ENCODE results near the gene ONECUT3.

Gene ONECUT3

DNA sequence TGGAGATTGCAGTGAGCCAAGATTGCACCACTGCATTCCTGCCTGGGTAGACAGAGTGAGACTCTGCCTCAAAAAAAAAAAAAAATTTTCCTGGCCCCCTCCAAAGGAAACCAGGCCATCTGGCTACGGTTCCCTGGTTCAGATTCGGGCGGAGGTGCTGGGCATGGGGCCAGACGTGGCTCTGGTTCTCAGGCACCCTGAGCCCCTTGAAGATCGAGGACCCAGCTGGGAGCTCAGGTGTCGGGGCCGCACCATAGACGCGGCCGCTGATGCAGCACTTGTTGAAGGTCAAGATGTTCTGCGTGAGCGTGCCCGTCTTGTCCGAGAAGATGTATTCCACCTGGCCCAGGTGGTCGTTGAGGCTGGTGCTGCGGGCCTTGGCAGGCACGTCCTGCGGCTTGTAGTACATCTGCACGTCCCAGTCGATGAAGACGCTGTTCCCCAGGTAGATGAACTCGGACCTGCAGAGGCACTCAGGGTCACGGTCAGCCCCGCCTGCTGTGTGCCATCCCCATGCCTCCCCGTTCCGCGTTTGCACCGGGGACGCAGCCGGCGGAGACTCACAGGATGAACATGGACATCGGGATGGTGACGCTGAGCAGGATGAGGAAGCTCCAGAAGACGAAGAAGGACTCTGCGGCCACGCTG, 46.5 kb downstream of the ONECUT3 start:
- no peak for DNase-seq

- no peak for DNase-seq
Observed at GRCh38 chr19:1804858-1805257, 51.6 kb downstream of the ONECUT3 start.

DNA sequence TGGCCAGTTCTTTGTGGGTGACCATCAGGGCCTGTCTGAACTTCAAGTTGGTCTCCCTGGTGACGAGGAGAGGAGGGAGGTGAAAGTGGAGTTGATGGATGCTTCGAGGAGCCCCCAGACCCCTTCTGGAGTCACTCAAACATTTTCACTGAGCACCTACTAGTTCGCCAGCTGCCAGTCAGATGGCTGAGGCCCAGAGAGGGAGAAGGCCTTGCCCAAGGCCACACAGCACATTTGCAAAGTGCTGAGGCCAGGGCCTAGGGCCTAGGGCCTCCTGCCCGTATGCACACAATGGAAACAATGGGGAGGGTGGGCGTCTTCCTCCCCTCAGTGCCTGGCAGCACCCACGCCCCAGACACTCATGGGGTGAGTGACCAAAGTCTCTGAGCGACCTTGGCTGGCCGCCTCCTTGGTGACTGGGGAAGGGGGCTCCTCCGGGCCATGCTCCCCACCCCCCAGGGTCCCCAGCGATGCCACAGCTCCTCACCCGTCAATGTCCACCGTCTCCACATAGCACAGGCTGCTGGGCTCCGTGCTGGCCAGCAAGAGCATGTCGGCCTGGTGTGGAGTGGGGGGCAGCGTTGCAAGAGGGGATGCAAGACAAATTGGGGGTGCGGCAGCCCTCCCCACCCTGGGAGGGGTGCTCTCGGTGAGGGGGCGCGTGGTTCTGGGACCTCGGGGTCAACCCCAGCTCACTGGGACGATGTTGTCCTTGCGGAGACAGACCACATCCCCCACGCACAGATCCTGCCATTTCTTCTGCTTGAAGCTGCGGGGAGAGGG, 52.3 kb downstream of the ONECUT3 start:
- DNase-seq, result no peak

GRCh38 chr19:1806184-1807029, 53.1 kb downstream of the ONECUT3 start:
- DNase-seq, result no peak

DNA sequence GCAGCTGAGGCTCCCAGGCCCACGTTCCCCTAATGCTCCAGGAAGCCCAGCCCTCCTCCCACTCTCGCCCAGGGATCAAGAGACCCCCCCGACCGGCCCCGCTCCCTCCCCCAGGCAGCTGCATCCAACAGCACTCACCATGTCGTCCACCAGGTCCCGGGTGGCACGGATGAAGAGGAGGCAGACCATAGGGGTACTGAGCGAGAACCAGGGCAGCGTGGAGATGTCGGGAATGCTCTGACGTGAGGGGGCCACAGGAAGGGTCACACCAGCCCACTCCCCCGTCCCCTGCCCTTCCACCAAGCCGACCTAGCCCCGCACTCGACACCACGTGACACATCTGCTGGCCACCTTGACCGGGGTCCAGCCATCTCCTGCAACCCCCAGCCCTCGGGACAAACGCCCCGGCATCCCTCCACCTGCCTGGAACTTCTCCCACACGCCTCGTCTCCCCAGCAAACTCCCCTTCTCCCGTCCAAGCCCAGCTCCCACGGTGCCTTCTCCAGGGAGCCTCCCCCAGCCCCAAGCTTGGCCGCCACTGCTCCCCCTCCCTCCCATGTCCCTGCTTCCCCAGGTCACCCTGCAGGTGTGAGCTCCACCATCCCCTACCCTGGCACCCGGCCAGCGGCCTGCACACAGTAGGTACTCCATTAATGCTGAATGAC, 53.9 kb downstream of the ONECUT3 start:
- no peak for DNase-seq

GRCh38 chr19:1807695-1808394, 54.5 kb downstream of the ONECUT3 start:
- DNase-seq, result no peak

GRCh38 chr19:1808395-1808731, 55.1 kb downstream of the ONECUT3 start:
- no peak for DNase-seq

GRCh38 chr19:1809678-1810077, 56.4 kb downstream of the ONECUT3 start:
- DNase-seq, result no peak

GRCh38 chr19:1810439-1811160, 57.3 kb downstream of the ONECUT3 start:
- no peak for DNase-seq

DNA sequence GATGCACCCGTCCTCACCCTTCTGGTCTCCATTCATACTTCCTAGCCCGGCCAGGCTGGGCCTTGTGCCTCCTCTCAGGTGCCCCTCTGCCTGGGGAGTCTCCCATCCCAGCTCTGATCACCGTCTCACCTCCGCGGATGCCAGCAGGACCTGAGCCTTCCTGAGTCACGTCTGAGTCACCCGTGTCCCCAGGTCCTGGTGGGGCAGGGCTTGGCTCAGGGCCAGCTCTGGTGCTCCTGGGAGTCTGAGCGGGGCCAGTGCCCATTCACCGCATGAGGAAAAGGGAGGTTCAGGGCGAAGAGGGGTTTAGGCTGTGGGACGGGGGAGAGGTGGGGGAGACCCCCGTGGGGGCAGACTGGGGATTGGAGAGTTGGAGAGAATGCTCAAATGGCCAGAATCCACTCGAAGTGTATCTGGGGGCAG, 58.2 kb downstream of the ONECUT3 start:
- DNase-seq, result peak; percentile 62

- DNase-seq, result peak in 1 of 2 donors; percentile 79
Observed at GRCh38 chr19:1811942-1812425, 58.7 kb downstream of the ONECUT3 start, which contains the start of gene ATP8B3. ATP8B3 (minus strand) TSS chr19:1812276; CDS start chr19:1811736, 540 bp downstream.

DNA sequence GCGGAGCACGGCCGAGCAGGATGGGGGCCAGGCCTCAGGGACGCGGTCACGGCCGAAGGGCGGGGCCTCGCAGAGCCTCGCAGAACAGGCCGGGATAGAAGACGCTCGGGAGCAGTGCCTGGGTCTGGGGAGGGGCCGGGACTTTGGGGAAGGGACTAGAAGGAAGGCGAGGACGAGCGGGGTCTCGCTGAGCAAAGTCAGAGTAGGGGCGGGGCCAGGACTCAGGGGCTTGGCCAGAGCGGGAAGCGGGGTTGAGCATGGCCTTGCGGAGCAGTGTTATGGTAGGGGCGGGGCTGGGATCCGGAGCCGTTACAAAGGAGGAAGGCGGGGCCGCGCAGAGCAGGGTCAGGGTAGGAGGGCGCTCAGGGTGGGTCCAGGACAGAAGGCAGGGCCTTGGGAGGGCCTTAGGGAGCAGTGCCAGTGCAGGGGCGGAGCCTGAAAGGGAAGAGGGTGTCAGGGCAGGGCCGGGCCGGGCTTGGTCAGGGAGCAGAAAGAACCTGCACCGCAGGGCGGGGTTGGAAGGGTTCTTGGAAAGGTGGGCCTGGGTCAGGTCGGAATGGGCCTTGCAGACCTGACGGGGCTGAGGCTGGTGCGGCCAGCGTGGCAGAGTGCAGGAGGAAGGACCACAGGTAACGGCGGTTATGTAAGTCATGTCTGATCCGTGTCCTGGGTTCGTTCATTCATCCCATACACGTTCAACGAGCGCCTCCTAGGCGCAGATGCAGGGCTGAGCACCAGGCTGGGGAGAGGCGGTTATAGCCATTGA, 59.3 kb downstream of the ONECUT3 start:
- peak; percentile 83 to 88 for DNase-seq

DNA sequence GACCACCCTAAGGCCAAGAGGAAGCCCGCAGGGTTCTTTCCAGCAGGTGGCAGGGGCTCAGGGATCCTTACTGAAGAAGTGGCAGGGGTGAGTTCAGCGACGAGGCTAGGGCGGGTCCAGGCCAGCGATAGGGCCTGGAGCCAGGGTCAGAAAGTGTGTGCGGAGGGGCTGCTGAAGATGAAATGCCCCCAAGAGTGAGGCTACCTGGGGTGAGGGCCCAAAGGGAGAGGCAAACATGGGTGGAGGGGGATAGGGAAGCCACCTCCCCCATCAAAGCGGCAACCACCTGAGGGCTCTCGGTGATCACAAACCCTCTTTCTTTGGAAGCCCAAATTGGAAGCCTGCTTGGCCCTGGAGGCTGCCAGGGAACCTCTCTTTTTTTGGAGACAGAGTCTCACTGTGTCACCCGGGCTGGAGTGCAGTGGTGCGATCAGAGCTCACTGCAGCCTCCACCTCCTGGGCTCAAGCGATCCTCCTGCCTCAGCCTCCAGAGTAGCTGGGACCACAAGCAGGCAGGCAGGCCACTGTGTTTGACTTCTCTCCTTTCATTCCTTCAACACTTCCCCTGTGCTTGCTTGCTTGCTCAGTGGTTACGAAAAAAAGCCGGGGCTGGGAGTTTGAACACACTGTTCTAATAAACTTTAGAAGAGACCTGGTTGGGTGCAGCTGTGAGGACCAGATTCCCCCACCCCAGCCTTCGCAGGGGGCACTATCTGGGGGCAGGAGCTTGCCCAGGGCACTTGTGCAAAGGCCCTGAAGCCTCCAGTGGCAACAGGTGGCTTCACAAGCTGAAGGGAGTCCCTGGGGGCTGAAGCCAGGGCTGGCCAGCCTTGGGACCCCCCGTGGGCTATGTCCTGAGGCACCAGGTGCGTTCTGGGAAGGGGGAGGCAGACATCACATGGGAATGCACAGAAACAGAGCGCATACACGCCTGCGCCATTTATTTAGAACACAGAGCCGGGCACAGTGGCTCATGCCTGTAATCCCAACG, 60.2 kb downstream of the ONECUT3 start:
- DNase-seq, result no peak

DNA sequence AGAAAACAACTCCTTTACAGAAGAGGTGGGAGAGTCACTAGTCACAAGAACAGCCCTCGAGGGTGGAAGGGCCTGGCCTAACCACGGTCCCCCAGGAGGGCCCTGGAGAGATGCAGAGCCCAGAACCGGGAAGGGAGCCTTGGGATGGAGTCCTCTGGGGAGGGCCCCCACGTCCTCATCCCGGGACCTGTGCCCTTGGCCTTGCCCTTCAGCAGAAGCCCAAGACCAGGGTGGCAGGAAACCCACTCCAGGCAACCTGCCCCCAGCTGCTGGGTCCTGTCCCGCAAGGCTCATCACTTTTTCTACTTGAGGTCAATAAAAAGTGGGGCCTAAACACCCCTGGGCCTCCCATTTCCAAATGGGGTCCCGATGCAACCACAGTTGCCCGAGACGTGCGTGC, 61.1 kb downstream of the ONECUT3 start:
- DNase-seq, result no peak

GRCh38 chr19:1814833-1815604, 61.7 kb downstream of the ONECUT3 start:
- no peak for DNase-seq

GRCh38 chr19:1815605-1816529, 62.6 kb downstream of the ONECUT3 start:
- DNase-seq, result no peak

GRCh38 chr19:1816530-1817298, 63.4 kb downstream of the ONECUT3 start:
- no peak for DNase-seq
